OCI-LY1 (cell line): ENCODE data around the gene BZW2.

Source experiments
- H2AFZ ChIP-seq: fragments of 200-600 bp; sonication (generic), shearing (Covaris generic); 2 replicates; pipeline ENCODE4 v1.6.0; 2014; ENCODE audit warnings: antibody characterized with exemption, mild to moderate bottlenecking, low read length
- H3F3A ChIP-seq: fragments of 200-600 bp; sonication (generic), shearing (Covaris generic); 2 replicates; pipeline ENCODE4 v1.6.0; 2014; ENCODE audit warnings: mild to moderate bottlenecking, antibody characterized with exemption, low read length, moderate library complexity; ENCODE audit not compliant: insufficient read depth
- H3K27ac ChIP-seq: fragments of 200-600 bp; sonication (generic); 2 replicates; pipeline ENCODE4 v1.5.1; 2014; ENCODE audit warnings: low read length, mixed run types, mild to moderate bottlenecking, low read depth; ENCODE audit not compliant: poor library complexity, severe bottlenecking
- H3K27me3 ChIP-seq: fragments of 200-600 bp; sonication (generic); 2 replicates; pipeline ENCODE4 v1.6.0; 2014; ENCODE audit warnings: antibody characterized with exemption, mild to moderate bottlenecking, low read length, moderate library complexity; ENCODE audit not compliant: insufficient read depth
- H3K36me3 ChIP-seq: fragments of 200-600 bp; sonication (generic); 2 replicates; pipeline ENCODE4 v1.6.1; 2014; ENCODE audit warnings: mild to moderate bottlenecking, antibody characterized with exemption, low read length, moderate library complexity, mixed read lengths; ENCODE audit not compliant: insufficient read depth
- H3K4me1 ChIP-seq: fragments of 200-600 bp; sonication (generic); 2 replicates; pipeline ENCODE4 v1.5.1; 2014; ENCODE audit warnings: mild to moderate bottlenecking, low read length, moderate library complexity; ENCODE audit not compliant: insufficient read depth, severe bottlenecking
- H3K4me2 ChIP-seq: fragments of 200-600 bp; sonication (generic), shearing (Covaris generic); 2 replicates; pipeline ENCODE4 v1.6.1; 2014; ENCODE audit warnings: low read length
- H3K4me3 ChIP-seq: fragments of 200-600 bp; sonication (generic); 2 replicates; pipeline ENCODE4 v1.5.1; 2014; ENCODE audit warnings: low read length, low read depth, mild to moderate bottlenecking, mixed read lengths; ENCODE audit not compliant: poor library complexity, severe bottlenecking
- H3K79me2 ChIP-seq: fragments of 200-600 bp; shearing (Covaris generic); 2 replicates; pipeline ENCODE4 v1.6.1; 2016; ENCODE audit warnings: mixed run types, low read length, mixed read lengths; ENCODE audit not compliant: insufficient read depth
- H3K9ac ChIP-seq: fragments of 200-600 bp; sonication (generic), shearing (Covaris generic); 2 replicates; pipeline ENCODE4 v1.6.1; 2014; ENCODE audit warnings: mild to moderate bottlenecking, low read length, mixed read lengths
- H3K9me2 ChIP-seq: fragments of 200-600 bp; sonication (generic), shearing (Covaris generic); 2 replicates; pipeline ENCODE4 v1.6.1; 2014; ENCODE audit warnings: low read depth, mild to moderate bottlenecking, low read length, mixed read lengths
- H3K9me3 ChIP-seq: fragments of 200-600 bp; shearing (Covaris generic); 2 replicates; pipeline ENCODE4 v1.6.1; 2014; ENCODE audit warnings: low read length, mixed read lengths
- H4K20me1 ChIP-seq: fragments of 200-600 bp; sonication (generic), shearing (Covaris generic); 2 replicates; pipeline ENCODE4 v1.6.0; 2016; ENCODE audit warnings: mild to moderate bottlenecking, low read length; ENCODE audit not compliant: insufficient read depth
- EZH2 ChIP-seq: fragments of 200-600 bp; sonication (generic), shearing (Covaris generic); IDR thresholded peaks from 2 replicates; pipeline ENCODE4 v1.8.0; 2017; ENCODE audit warnings: borderline replicate concordance, mixed run types, mild to moderate bottlenecking, antibody characterized with exemption, low read length, moderate library complexity, mixed read lengths
- TF ChIP-seq, protein P1 (sequence below): fragments of 200-600 bp; sonication (generic), shearing (Covaris generic); IDR thresholded peaks from 2 replicates; pipeline ENCODE4 v1.5.1; 2017; ENCODE audit warnings: mild to moderate bottlenecking, antibody characterized with exemption, low read length, moderate library complexity, mixed read lengths

Gene BZW2

DNA sequence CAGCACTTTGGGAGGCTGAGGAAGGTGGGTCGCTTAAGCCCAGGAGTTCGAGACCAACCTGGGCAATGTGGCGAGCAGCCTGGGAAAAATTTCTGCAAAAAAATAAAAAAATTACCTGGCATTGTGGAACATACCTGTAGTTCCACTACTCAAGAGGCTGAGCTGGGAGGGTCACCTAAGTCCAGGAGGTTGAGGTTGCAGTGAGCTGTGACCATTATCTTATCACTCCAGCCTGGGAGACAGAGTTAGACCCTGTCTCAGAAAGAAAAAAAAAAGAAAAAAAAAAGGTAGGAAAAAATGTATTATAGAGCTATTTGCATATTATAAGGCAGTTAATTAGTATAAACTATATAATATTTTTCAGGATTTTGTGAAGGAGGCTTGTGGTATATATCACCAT, 96.6 kb downstream of the BZW2 start:
- Histone ChIP-seq H3K4me2 (no peak overlapping the region), H3K9ac (no peak overlapping the region), H3K36me3 (no peaks in the 10 kb centered on the region), H2AFZ (no peak overlapping the region), H3K4me3 (no peak overlapping the region), H3K9me2 (no peaks in the 10 kb centered on the region), H3K27ac (no peak overlapping the region), H3K4me1 (no peaks in the 10 kb centered on the region), H3K9me3 (no peaks in the 10 kb centered on the region), H3K27me3 (0 out of 2 replicates have a peak, but pooled peaks cover 3% of the 10 kb centered on the region), H3K79me2 (no peaks in the 10 kb centered on the region), H4K20me1 (no peaks in the 10 kb centered on the region), H3F3A (no peaks in the 10 kb centered on the region)
- TF ChIP-seq EZH2 = no peak
- TF ChIP-seq, protein P1, sequence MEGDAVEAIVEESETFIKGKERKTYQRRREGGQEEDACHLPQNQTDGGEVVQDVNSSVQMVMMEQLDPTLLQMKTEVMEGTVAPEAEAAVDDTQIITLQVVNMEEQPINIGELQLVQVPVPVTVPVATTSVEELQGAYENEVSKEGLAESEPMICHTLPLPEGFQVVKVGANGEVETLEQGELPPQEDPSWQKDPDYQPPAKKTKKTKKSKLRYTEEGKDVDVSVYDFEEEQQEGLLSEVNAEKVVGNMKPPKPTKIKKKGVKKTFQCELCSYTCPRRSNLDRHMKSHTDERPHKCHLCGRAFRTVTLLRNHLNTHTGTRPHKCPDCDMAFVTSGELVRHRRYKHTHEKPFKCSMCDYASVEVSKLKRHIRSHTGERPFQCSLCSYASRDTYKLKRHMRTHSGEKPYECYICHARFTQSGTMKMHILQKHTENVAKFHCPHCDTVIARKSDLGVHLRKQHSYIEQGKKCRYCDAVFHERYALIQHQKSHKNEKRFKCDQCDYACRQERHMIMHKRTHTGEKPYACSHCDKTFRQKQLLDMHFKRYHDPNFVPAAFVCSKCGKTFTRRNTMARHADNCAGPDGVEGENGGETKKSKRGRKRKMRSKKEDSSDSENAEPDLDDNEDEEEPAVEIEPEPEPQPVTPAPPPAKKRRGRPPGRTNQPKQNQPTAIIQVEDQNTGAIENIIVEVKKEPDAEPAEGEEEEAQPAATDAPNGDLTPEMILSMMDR = no peak

DNA sequence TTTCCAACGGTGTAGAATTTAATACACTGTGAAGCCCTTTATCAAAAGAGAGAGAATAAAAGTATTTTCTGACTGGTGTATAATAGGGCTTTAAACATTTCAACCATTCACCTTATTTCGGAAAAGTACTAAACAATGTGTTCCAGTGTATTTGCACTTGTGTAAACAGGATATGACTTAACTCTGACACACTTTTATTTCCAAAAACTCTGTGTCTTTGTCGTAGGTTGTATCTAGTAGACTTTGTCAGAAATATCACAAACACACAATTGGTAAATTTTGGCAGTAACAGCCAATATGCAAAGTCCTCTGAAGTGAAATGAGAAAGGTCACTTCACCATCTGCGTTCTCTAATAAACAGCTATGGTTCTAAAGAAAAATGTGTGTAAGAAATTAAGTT, 97.3 kb downstream of the BZW2 start:
- no peak overlapping the region for H3K4me3 ChIP-seq
- no peak for TF ChIP-seq EZH2
- TF ChIP-seq, protein P1 = no peak
- no peaks in the 10 kb centered on the region for H3K36me3 ChIP-seq
- H3K9ac ChIP-seq = no peak overlapping the region
- no peak overlapping the region for H2AFZ ChIP-seq
- no peaks in the 10 kb centered on the region for H3K4me1 ChIP-seq
- H3K9me3 ChIP-seq = no peaks in the 10 kb centered on the region
- H3K4me2 ChIP-seq = no peak overlapping the region
- H3K9me2 ChIP-seq = no peaks in the 10 kb centered on the region
- H3K27me3 ChIP-seq = 0 out of 2 replicates have a peak, but pooled peaks cover 3% of the 10 kb centered on the region
- no peaks in the 10 kb centered on the region for H4K20me1 ChIP-seq
- H3F3A ChIP-seq = no peaks in the 10 kb centered on the region
- H3K79me2 ChIP-seq = no peaks in the 10 kb centered on the region
- H3K27ac ChIP-seq = no peak overlapping the region

DNA sequence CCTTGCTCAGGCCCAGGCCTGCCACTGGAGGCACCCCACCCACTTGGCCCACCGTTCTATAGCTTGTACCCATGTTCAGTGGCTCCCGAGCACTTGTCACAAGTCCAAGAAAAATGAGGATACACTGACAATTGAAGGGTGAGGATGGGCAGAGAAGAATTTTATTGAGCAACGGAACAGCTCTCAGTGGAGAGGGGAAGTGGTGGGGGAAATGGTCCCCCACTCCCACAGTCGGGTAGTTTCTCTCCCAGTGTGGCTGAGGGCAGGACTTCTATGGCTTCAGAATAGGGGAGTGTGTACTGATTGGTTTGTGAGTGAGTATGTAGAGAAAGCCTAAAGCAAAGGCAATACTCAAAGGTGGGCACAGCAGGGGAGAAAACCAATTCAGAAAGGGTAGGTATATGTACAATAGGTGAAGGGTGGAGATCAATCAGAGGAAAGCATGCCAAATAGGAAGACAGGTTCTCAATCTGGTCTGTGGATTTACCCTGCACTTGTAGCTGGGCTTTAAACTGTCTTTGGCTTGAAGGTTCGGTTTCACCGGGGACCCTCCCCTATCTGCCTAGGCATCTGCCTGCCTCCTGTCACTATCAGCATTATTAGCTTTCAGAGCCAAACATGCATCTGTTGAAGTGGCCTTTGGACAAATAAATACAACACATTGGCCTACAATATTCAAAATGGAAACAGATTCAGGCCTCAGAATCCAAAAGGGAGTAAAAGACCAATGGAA, 98.7 kb downstream of the BZW2 start:
- no peak overlapping the region for H3K4me2 ChIP-seq
- H3F3A ChIP-seq = no peaks in the 10 kb centered on the region

More for the DNA sequence above, 98.7 kb downstream of the BZW2 start:
- no peak for TF ChIP-seq EZH2
- TF ChIP-seq, protein P1 = no peak
- Histone ChIP-seq H3K4me3 (no peak overlapping the region), H4K20me1 (no peaks in the 10 kb centered on the region), H3K9ac (no peak overlapping the region), H3K9me3 (no peaks in the 10 kb centered on the region), H3K36me3 (no peaks in the 10 kb centered on the region), H3K4me1 (no peaks in the 10 kb centered on the region), H3K79me2 (no peaks in the 10 kb centered on the region), H3K27me3 (0 out of 2 replicates have a peak, but pooled peaks cover 3% of the 10 kb centered on the region), H2AFZ (no peak overlapping the region), H3K27ac (no peak overlapping the region), H3K9me2 (no peaks in the 10 kb centered on the region)
